HUES6 (cell line): ENCODE data around the gene BRSK2.
"Not testable (repeated sequence)": the region's sequence is repeated elsewhere in the genome, so short reads cannot be mapped to it uniquely, and the experiment has no call there.

ENCODE experiments used
- H3K27ac ChIP-seq: 2 replicates; pipeline ENCODE4 v1.7.0; 2013; ENCODE audit warnings: low read depth, mild to moderate bottlenecking, low read length, inconsistent platforms
- H3K27me3 ChIP-seq: 2 replicates; pipeline ENCODE4 v1.6.1; 2013; ENCODE audit warnings: low read length; ENCODE audit not compliant: control insufficient read depth, insufficient read depth
- H3K36me3 ChIP-seq: 2 replicates; pipeline ENCODE4 v1.6.1; 2013; ENCODE audit warnings: low read length; ENCODE audit not compliant: control insufficient read depth, insufficient read depth
- H3K4me1 ChIP-seq: 2 replicates; pipeline ENCODE4 v1.6.1; 2013; ENCODE audit warnings: low read length; ENCODE audit not compliant: control insufficient read depth, insufficient read depth
- H3K4me3 ChIP-seq: 2 replicates; pipeline ENCODE4 v1.5.1; 2013; ENCODE audit warnings: low read depth, low read length
- H3K9ac ChIP-seq: one replicate; pipeline ENCODE4 v1.6.1; 2013; ENCODE audit warnings: mild to moderate bottlenecking, low read length
- H3K9me3 ChIP-seq: 2 replicates; pipeline ENCODE4 v1.6.1; 2013; ENCODE audit warnings: low read depth, low read length; ENCODE audit not compliant: control insufficient read depth, insufficient read depth

The BRSK2 gene

DNA sequence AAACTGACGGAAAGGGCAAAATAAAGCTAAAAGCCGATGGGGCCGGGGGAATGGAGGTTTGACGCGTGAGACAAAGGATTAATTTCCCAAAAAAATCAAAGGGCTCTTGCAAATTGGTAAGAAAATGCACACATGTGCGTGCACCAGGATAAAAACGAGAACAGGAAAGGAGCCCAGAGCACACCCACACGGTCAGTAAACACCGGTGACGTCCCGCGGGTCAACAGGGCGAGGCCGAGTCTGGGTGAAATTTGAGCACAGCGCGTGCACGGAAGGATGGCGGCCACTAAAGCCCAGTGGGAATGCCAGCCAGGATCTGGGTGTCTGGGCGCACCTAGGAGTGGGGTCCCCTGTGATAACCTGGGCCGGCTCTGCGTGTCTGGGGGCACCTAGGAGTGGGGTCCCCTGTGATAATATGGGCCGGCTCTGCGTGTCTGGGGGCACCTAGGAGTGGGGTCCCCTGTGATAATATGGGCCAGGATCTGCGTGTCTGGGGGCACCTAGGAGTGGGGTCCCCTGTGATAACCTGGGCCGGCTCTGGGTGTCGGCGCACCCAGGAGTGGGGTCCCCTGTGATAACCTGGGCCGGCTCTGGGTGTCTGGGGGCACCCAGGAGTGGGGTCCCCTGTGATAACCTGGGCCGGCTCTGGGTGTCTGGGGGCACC lies 44.4 kb downstream of the BRSK2 start:
- Histone ChIP-seq H3K4me1 (peaks cover 13% of the 10 kb centered on the region; the same call in 1 of the 2 replicates), H3K27me3 (peaks cover 6% of the 10 kb centered on the region; the same call in 1 of the 2 replicates)

GRCh38 chr11:1435479-1435819 lies 45.7 kb downstream of the BRSK2 start:
- not testable (repeated sequence) for H3K9me3 ChIP-seq, H3K4me3 ChIP-seq, H3K9ac ChIP-seq, H3K36me3 ChIP-seq, H3K27me3 ChIP-seq, H3K27ac ChIP-seq
- H3K4me1 ChIP-seq, result peaks cover 13% of the 10 kb centered on the region; the same call in 1 of the 2 replicates

More for the DNA sequence above, 44.4 kb downstream of the BRSK2 start:
- Histone ChIP-seq H3K27ac (no peak overlapping the region), H3K9ac (no peak overlapping the region), H3K9me3 (no peaks in the 10 kb centered on the region), H3K4me3 (no peak overlapping the region), H3K36me3 (no peaks in the 10 kb centered on the region)

DNA sequence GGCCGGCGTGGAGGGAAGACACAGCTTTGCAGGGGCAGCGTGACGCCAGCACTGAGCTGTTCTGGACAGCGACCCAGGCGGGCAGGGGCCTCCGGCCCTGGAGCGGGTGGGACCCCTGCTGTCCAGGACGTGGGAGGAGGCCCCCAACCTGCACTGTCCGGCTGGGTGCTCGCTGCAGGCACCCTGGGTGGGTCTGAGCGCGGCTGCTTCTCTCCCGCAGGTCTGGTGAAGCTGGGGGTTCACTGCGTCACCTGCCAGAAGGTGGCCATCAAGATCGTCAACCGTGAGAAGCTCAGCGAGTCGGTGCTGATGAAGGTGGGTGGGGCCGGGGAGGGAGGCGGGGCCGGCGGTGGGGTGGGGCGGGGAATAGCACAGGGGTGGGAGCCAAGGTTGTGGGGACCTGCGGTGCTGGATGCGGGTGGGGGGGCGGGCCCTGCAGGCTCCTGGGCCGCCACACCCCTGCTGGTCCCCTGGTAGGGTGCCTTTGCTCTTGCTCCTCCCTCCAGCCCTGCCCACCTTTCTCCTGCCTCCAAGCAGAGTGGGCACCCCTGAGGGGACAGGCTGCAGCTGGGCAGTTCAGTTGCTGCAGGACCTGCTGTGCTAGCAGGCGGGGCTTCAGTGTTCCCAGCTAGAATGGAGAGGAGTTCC lies 46.2 kb downstream of the BRSK2 start:
- Histone ChIP-seq H3K4me1 (peaks cover 13% of the 10 kb centered on the region; the same call in 1 of the 2 replicates), H3K4me3 (peak overlapping the region; percentile 34; the same call in 1 of the 2 replicates), H3K27me3 (peaks cover 6% of the 10 kb centered on the region; the same call in 1 of the 2 replicates), H3K9me3 (no peaks in the 10 kb centered on the region), H3K9ac (no peak overlapping the region), H3K27ac (no peak overlapping the region), H3K36me3 (no peaks in the 10 kb centered on the region)

- Histone ChIP-seq H3K27ac (no peak overlapping the region), H3K9me3 (no peaks in the 10 kb centered on the region), H3K4me1 (peaks cover 13% of the 10 kb centered on the region; the same call in 1 of the 2 replicates), H3K36me3 (no peaks in the 10 kb centered on the region), H3K9ac (no peak overlapping the region), H3K4me3 (peak overlapping the region; percentile 31; the same call in 1 of the 2 replicates), H3K27me3 (peaks cover 6% of the 10 kb centered on the region; the same call in 1 of the 2 replicates)
Measured at GRCh38 chr11:1436468-1437039, 46.8 kb downstream of the BRSK2 start.

DNA sequence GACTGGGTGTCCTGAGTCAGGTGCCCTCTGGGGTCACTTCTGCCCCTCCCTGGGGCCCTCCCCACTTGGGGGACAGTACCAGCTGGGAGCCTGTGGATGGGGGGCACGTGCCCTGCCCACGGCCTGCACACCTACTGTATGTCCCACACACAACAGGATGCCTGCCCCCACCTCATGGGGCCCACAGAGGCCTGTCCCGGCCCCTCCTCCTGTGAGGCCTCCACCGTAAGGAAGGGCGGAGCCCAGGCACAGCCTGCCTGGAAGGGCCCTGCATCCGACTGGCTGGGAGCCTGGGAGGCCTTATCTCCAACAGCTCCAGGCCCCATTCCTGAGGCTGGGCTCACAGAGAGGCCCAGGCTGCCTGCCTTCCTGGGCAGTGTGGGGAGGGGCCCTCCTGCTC lies 47.8 kb downstream of the BRSK2 start:
- H3K36me3 ChIP-seq, result no peaks in the 10 kb centered on the region
- no peak overlapping the region for H3K9ac ChIP-seq
- peaks cover 6% of the 10 kb centered on the region; the same call in 1 of the 2 replicates for H3K27me3 ChIP-seq
- H3K4me3 ChIP-seq, result no peak overlapping the region
- peaks cover 13% of the 10 kb centered on the region; the same call in 1 of the 2 replicates for H3K4me1 ChIP-seq
- no peak overlapping the region for H3K27ac ChIP-seq
- no peaks in the 10 kb centered on the region for H3K9me3 ChIP-seq

DNA sequence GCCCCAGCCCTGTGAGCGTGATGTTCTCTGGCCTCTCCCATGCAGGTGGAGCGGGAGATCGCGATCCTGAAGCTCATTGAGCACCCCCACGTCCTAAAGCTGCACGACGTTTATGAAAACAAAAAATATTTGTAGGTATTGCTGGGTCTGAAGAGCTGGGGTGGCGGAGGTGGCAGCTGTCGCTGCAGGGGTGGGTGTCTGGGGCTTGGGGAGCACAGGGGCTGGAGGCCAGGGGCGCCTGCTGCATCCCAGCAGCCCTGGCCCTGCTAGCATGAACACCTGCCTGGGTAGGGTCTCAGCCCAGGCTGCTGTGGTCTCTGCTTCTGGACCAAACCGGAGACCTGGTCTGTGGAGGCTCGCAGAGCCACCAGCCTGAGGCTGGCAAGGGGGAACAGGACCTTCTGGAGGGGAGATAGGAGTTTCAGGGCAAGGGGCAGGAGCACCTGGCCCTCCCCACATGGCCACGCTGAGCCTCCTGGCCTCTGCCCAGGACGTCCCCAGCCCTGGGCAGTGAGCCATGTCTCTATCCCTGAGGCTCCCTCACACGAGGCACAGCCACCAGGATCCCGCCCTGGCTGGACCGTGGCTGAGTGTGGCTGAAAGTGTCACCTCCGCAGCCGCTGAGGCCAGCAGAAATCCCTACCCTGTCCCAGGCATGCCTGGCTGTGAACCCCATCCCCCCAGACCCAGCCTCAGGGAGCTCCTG lies 48.7 kb downstream of the BRSK2 start:
- H3K9ac ChIP-seq, result no peak overlapping the region
- H3K4me1 ChIP-seq, result peaks cover 13% of the 10 kb centered on the region; the same call in 1 of the 2 replicates
- H3K4me3 ChIP-seq, result no peak overlapping the region
- H3K9me3 ChIP-seq, result no peaks in the 10 kb centered on the region
- no peaks in the 10 kb centered on the region for H3K36me3 ChIP-seq
- H3K27me3 ChIP-seq, result peaks cover under 1% of the 10 kb centered on the region; the same call in 1 of the 2 replicates
- no peak overlapping the region for H3K27ac ChIP-seq

- Histone ChIP-seq H3K9ac (no peak overlapping the region), H3K9me3 (no peaks in the 10 kb centered on the region), H3K36me3 (peaks cover 3% of the 10 kb centered on the region; the same call in 1 of the 2 replicates), H3K27me3 (no peaks in the 10 kb centered on the region), H3K4me3 (no peak overlapping the region), H3K27ac (no peak overlapping the region), H3K4me1 (peaks cover 13% of the 10 kb centered on the region; the same call in 1 of the 2 replicates)
Measured at GRCh38 chr11:1438967-1439330, 49.2 kb downstream of the BRSK2 start.

DNA sequence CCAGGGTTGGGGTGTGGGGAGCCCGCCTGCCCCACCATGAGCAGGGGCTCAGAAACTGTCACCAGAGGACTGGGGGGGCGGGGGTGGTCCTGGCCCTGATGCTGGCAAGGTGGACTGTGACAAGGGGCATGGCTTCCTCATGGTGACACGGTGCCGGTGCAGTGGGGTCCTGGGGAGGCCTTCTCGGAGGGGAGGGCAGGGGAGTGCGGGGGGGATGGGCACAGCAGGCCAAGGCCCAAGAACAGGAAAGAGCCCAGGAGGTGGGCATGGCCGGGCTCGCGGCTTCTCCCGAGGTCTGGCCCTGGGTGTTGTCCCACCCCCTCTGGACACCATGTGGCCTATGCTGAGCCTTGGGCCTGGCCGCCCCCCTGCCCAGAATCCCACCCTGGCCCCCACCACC lies 49.6 kb downstream of the BRSK2 start:
- H3K9me3 ChIP-seq, result no peaks in the 10 kb centered on the region
- no peaks in the 10 kb centered on the region for H3K27me3 ChIP-seq
- H3K36me3 ChIP-seq, result peaks cover 3% of the 10 kb centered on the region; the same call in 1 of the 2 replicates
- no peak overlapping the region for H3K9ac ChIP-seq
- H3K4me3 ChIP-seq, result no peak overlapping the region
- H3K4me1 ChIP-seq, result peaks cover 13% of the 10 kb centered on the region; the same call in 1 of the 2 replicates
- H3K27ac ChIP-seq, result no peak overlapping the region

DNA sequence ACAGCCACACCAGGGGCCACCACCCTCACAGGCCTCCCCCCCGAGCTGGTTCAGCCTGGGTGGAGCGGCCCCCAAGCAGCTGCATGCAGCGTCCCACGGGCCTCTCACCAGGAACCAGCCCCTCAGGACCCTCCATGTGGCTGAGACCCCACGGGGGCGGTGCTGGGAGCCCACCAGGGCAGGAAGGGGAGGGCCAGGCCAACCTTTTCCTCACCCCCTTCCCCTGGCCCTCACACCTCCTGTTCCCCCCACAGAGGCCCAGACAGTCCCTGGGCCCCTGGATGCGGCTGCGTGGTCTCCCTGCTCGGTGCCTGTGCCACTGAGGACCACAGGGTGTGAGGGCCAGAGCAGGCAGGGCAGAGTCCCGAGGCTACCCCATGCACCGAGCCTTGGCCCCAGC lies 50.3 kb downstream of the BRSK2 start:
- Histone ChIP-seq H3K4me1 (peaks cover 13% of the 10 kb centered on the region; the same call in 1 of the 2 replicates), H3K27ac (no peak overlapping the region), H3K9ac (no peak overlapping the region), H3K27me3 (no peaks in the 10 kb centered on the region), H3K4me3 (no peak overlapping the region), H3K36me3 (peaks cover 3% of the 10 kb centered on the region; the same call in 1 of the 2 replicates), H3K9me3 (no peaks in the 10 kb centered on the region)

- Histone ChIP-seq H3K36me3 (peaks cover 3% of the 10 kb centered on the region; the same call in 1 of the 2 replicates), H3K4me3 (no peak overlapping the region), H3K9me3 (no peaks in the 10 kb centered on the region), H3K9ac (no peak overlapping the region), H3K27me3 (no peaks in the 10 kb centered on the region), H3K27ac (no peak overlapping the region), H3K4me1 (peaks cover 13% of the 10 kb centered on the region; the same call in 1 of the 2 replicates)
Measured at GRCh38 chr11:1440496-1440895, 50.8 kb downstream of the BRSK2 start.
